Measurements from ENCODE around the gene TPPP2.

- TF ChIP-seq CTCF (IDR thresholded peaks at IDR 0.05 in 2 of 3, conservative IDR thresholded peaks at IDR 0.05 in 1 of 3; ENCODE audit: control insufficient read depth in 2 of 3, extremely low read depth in 1 of 3, insufficient read depth in 1 of 3, low read depth in 3 of 3, low read length in 3 of 3) (no peak), CREM (IDR thresholded peaks at IDR 0.05; ENCODE audit: low read depth) (no peak), LARP7 (IDR thresholded peaks at IDR 0.05) (no peak), ATF3 (IDR thresholded peaks at IDR 0.05; ENCODE audit: borderline replicate concordance, extremely low read depth, low read depth, low read length) (no peak), MXI1 (IDR thresholded peaks at IDR 0.05; ENCODE audit: low read depth, low read length) (no peak), FOS (IDR thresholded peaks at IDR 0.05; ENCODE audit: borderline replicate concordance, extremely low read depth, insufficient read length) (no peak), EZH2 (IDR thresholded peaks at IDR 0.05; ENCODE audit: borderline replicate concordance, control insufficient read depth, low read depth, low read length) (no peak), SPI1 (IDR thresholded peaks at IDR 0.05; ENCODE audit: borderline replicate concordance, insufficient read depth, low read depth, low read length) (no peak), RAD21 (IDR thresholded peaks at IDR 0.05; ENCODE audit: insufficient read depth, low read depth, low read length) (no peak), POLR2AphosphoS5 (IDR thresholded peaks at IDR 0.05; ENCODE audit: low read length) (no peak), USF1 (IDR thresholded peaks at IDR 0.05; ENCODE audit: borderline replicate concordance, extremely low read length, insufficient read depth, low read depth, low read length) (no peak), IKZF1 (conservative IDR thresholded peaks at IDR 0.05) (no peak), YY1 (IDR thresholded peaks at IDR 0.05; ENCODE audit: low read depth, low read length) (no peak)
Measured at GRCh38 chr14:21072031-21072473, 42.0 kb downstream of the TPPP2 start.

All from GM12878 (cell line).